HG03521 (cell line): ENCODE data around the gene SLX4IP.
"Not testable (repeated sequence)": the region's sequence is repeated elsewhere in the genome, so short reads cannot be mapped to it uniquely, and the experiment has no call there.

Source experiments
- ATAC-seq: cut with Tn5 transposase; IDR thresholded peaks from one replicate; pipeline ENCODE4 v1.9.1; 2021; ENCODE audit warnings: mild to moderate bottlenecking, moderate library complexity; ENCODE audit not compliant: unreplicated experiment

The SLX4IP gene

GRCh38 chr20:10565922-10566897 lies 131.1 kb downstream of the SLX4IP start:
- ATAC-seq = no peak

- no peak for ATAC-seq
Measured at GRCh38 chr20:10568032-10568431, 132.9 kb downstream of the SLX4IP start.

GRCh38 chr20:10571313-10571815 lies 136.3 kb downstream of the SLX4IP start:
- ATAC-seq = no peak

GRCh38 chr20:10572853-10573252 lies 137.7 kb downstream of the SLX4IP start:
- no peak for ATAC-seq

GRCh38 chr20:10573273-10573950 lies 138.3 kb downstream of the SLX4IP start:
- no peak for ATAC-seq

- no peak for ATAC-seq
Measured at GRCh38 chr20:10573951-10574339, 138.8 kb downstream of the SLX4IP start.

GRCh38 chr20:10576411-10577090 lies 141.4 kb downstream of the SLX4IP start:
- no peak for ATAC-seq

GRCh38 chr20:10577648-10578047 lies 142.5 kb downstream of the SLX4IP start:
- ATAC-seq = no peak

GRCh38 chr20:10578607-10579006 lies 143.5 kb downstream of the SLX4IP start:
- ATAC-seq = no peak

- ATAC-seq = no peak
Measured at GRCh38 chr20:10579942-10580341, 144.8 kb downstream of the SLX4IP start.

GRCh38 chr20:10580700-10581099 lies 145.6 kb downstream of the SLX4IP start:
- no peak for ATAC-seq

GRCh38 chr20:10581823-10582222 lies 146.7 kb downstream of the SLX4IP start:
- ATAC-seq = no peak

GRCh38 chr20:10584371-10584770 lies 149.3 kb downstream of the SLX4IP start:
- ATAC-seq = no peak

GRCh38 chr20:10585308-10585707 lies 150.2 kb downstream of the SLX4IP start:
- no peak for ATAC-seq

- no peak for ATAC-seq
Measured at GRCh38 chr20:10586296-10586695, 151.2 kb downstream of the SLX4IP start.

- ATAC-seq = not testable (repeated sequence)
Measured at GRCh38 chr20:10590446-10590845, 155.3 kb downstream of the SLX4IP start.

- ATAC-seq = no peak
Measured at GRCh38 chr20:10590950-10591671, 156.0 kb downstream of the SLX4IP start.

GRCh38 chr20:10591946-10592521 lies 156.9 kb downstream of the SLX4IP start:
- ATAC-seq = no peak

- no peak for ATAC-seq
Measured at GRCh38 chr20:10594296-10594868, 159.3 kb downstream of the SLX4IP start.

GRCh38 chr20:10595266-10595665 lies 160.2 kb downstream of the SLX4IP start:
- ATAC-seq = no peak
